Adipose tissue (tissue), 3 donors: ENCODE results near the gene SUSD3. TPM values are rescaled to one million over a fixed set of nuclear protein-coding genes. Genes with fewer than 3 reads are reported as not detected.

Experiments used
- H3K27ac ChIP-seq: one replicate; pipeline ENCODE4 v1.5.1; 2013; ENCODE audit warnings: low read depth, low read length
- WGBS, 3 donors: extraction: QIAGEN DNeasy Blood & Tissue Kit; methylation state at CpG; one replicate each; pipeline ENCODE4 v1.1.7; 2013; 5-methylcytosine and 5-hydroxymethylcytosine counted together
- polyA plus RNA-seq, 3 donors: library from polyadenylated mRNA; stranded (reverse); fragments of 200-250 nt; gene quantifications; one replicate each; pipeline ENCODE4 v1.2.3, GENCODE V29; 2013
- donor health status: healthy with polysubstance abuse.
- donor health status: Bipolar disorder and iron deficiency.
- donor health status: healthy.

SUSD3 gene
- polyA plus RNA-seq, 3 donors: 0.93 to 4.8 (median 2.5) TPM

DNA sequence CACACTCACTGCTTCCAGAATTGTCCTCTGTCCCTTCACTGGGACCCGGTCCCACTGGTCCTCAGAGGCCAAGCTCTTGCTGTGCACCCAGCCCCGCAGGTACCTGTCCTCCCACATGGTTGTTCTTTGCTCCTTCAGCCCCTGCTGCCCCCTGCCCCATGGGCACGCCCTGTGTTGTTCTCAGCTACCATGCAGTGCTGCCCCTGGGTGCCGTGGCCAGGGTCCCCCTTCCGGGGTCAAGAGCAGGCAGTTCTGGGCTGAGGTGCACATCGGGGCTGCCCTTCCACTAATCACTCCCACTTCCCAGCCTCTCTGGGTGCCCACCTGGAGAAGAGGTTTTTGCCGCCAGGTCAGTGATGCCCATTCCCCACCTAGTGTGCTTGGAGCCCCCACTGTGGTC is 31.9 kb upstream of the SUSD3 start:
- H3K27ac ChIP-seq: no peak overlapping the region
- 92 to 94% (median 94%) methylated on average over 7 of the region's 7 CpGs for WGBS, 3 donors

DNA sequence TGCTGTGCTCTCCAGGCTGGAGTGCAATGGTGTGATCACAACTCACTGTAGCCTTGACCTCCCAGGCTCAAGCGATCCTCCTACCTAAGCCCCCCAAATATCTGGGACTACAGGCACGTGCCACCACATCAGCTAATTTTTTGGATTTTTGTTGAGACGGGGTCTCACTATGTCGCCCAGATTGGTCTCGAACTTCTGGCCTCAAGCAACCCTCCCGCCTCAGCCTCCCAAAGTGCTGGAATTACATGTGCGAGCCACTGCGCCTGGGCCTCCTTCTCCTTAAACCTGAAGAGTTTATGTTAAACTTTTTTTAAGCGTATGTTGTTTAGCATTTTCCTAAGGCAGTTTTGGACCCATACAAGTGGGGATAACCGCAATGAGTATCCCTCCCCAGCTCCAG is 30.8 kb upstream of the SUSD3 start:
- WGBS, 3 donors: 94 to 96% (median 95%) methylated on average over 10 of the region's 10 CpGs
- H3K27ac ChIP-seq: no peak overlapping the region

DNA sequence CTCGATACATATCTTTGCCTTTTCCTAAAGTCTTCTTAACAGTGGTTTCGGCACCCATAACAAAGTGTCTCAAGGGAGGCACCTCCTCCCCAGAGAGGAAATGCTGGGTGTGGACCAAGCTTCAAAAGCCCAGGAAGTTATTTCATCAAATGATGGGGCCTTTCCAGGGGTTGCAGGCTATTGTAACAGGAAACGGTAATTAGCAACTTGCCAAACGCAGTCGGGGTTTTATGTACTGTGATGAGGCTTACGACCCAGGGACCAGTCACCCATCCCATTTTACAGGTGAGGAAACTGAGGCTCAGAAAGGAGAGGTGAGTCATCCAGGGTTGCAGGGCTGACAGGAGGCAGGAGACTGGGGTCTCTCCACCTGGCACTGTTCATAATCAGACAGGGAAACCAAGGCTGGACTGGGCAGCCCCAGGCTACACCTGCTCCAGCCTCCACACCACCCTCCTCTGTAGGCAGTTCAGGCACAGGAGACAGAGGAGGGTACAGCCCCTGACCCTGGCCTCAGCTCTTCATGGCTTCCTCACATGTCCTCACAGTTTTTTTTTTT is 30.0 kb upstream of the SUSD3 start:
- WGBS, 3 donors: 23 to 53% (median 25%) methylated on average over 6 of the region's 6 CpGs

DNA sequence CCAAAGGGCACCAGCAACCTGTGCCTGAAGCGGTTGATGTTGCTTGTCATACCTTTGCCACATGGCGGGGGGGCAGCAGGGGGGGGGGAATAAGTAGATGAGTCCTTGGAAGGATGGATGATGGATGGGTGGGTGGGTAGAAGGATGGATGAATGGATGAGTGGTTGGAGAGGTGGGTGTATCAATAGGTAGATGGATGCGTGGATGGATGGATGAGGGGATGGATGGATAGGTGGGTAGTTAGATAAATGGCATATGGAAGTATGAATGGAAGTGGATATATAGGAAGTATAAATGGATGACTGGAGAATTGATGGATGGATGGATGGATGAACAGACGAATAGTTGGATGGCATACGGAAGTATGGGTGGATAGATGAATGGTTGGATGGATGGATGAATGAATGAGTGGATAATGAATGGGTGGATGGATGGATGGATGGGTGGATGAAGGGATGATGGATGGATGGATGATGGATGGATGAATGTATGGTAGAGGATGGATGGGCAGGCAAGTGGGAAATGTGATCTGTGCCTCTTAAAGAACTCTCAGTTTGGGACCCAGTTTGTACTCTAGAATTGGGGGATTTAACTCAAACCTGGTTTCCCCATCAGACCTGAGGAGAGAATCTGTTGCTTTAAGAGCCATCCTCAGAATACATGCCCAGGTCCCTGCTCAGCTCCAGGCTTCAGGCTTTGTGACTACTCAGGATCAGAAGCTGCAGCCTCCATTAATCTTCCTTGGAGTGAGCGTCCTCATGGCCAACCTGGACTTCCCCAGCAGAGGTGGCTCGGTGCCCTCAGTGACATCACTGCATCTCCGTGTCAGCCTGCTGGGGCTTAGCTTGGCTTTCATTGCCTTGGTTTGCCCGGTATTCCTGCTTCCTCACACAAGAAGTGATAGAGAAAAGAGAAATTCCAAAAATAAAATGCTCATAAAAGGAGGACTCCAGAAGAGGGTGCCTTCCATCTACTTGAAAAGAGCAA is 27.6 kb upstream of the SUSD3 start:
- WGBS, 3 donors: 74 to 81% (median 78%) methylated on average over 9 of the region's 9 CpGs
- no peak overlapping the region for H3K27ac ChIP-seq

More for the DNA sequence above, 30.0 kb upstream of the SUSD3 start:
- H3K27ac ChIP-seq: no peak overlapping the region

DNA sequence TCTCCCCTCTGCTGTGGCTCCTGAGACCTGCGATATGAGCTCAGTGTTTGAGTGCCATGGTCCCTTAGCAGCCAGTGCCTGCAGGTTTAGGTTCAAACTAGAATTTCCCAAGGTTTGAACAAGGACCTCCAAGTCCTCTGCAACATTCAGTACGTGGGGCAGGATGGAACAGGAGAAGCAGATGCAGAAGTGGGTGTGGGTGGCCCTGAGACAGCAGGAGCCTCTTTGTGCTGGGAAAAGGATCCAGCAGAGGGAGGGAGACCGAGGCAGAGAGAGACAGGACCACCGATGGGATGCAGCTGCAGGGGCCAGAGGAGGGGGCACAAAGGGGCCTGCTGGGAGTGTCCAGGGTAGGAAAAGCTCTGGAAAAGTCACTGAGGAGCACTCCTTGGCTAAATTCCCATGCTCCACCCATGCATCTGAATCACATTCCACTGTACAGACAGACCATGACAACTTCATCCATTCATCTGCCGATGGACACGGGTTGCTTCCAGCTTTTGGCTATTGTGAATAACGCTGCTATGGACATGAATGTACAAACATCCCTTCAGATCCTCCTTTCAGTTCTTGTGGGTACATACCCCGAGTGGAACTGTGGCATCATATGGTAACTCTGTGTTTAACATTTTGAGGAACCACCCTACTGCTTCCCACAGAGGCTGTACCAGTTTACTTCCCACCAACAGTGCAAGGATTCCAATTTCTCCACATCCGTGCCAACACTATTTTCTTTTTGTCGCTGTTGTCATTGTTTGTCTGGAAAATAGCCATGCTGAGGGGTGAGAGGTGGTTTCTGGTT is 26.7 kb upstream of the SUSD3 start:
- WGBS, 3 donors: 49 to 73% (median 50%) methylated on average over 10 of the region's 10 CpGs
- H3K27ac ChIP-seq: no peak overlapping the region

DNA sequence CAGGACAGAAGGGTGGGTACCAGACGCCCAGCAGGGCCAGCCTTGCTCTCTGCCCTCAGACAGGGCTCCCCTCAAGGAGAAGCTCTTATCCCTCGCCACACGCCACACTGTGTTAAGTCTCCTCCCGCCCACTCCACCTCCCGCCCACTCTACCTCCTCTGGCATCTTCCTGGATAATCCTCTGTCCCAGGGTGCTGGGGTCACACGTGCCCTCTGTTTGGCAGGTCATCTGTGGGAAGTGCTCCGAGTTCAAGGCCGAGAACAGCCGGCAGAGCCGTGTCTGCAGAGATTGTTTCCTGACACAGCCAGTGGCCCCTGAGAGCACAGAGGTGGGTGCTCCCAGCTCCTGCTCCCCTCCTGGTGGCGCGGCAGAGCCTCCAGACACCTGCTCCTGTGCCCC is 26.0 kb upstream of the SUSD3 start:
- 75 to 88% (median 85%) methylated on average over 12 of the region's 12 CpGs for WGBS, 3 donors
- no peak overlapping the region for H3K27ac ChIP-seq

DNA sequence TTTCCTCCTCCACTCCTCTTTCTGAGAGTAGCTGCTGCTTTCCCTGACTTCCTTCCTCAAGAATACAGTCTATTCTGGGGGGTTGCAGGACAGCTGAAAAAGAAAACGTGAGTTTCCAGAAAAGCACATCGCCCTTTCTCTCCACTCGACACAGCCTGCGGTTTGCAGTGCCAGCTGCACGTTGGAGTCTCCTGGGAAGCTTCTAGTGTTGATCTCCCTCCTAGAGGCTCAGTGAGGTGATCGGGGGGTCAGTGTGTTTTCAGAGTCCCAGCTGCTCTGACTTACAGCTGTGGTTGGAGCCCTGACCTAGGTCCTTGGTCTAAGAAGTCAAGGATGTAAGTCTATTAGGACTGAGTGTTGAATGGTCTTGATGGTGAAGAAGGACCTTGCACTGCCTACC is 25.0 kb upstream of the SUSD3 start:
- WGBS, 3 donors: 44 to 57% (median 53%) methylated on average over 6 of the region's 6 CpGs
- H3K27ac ChIP-seq: no peak overlapping the region

DNA sequence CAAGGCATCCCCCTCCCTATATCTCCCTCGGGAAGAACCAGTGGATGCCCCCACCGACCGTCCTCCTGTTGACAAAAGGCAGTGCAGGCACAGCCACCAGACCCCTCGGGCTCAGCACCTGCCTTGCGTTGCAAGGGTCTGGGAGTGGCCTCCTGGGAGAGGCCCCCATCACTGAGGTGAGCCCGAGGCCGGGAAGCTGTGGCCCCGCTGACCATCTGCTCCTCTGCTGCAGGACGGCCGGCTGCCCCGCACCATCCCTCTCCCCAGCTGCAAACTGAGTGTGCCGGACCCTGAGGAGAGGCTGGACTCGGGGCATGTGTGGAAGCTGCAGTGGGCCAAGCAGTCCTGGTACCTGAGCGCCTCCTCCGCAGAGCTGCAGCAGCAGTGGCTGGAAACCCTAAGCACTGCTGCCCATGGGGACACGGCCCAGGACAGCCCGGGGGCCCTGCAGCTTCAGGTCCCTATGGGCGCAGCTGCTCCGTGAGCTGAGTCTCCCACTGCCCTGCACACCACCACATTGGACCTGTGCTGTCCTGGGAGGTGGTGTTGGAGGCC is 23.3 kb upstream of the SUSD3 start:
- WGBS, 3 donors: 83 to 91% (median 90%) methylated on average over 19 of the region's 19 CpGs

DNA sequence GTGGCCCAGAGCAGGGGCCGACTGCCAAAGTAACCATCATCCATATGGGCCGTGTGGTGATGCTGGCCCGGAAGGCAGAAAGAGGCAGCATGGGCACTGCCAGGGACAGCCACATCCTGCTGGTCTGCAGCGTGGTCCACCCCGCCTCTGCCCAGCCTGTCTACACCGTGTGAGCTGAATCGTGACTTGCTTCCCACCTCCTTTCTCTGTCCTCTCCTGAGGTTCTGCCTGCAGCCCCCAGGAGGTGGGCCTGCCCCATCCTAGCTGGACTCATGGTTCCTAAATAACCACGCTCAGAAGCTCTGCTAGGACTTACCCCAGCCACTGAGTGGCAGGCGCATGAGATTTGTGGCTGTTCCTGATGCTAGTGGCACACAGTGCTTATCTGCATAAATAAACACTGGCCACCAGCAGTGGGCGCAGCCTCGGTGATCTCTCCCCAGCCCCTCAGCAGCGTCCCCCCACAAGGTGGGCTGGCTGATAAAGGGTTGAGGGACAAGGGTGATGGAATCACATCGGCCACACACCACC is 22.6 kb upstream of the SUSD3 start:
- WGBS, 3 donors: 78 to 85% (median 81%) methylated on average over 13 of the region's 13 CpGs
- H3K27ac ChIP-seq: no peak overlapping the region

More for the DNA sequence above, 23.3 kb upstream of the SUSD3 start:
- no peak overlapping the region for H3K27ac ChIP-seq

DNA sequence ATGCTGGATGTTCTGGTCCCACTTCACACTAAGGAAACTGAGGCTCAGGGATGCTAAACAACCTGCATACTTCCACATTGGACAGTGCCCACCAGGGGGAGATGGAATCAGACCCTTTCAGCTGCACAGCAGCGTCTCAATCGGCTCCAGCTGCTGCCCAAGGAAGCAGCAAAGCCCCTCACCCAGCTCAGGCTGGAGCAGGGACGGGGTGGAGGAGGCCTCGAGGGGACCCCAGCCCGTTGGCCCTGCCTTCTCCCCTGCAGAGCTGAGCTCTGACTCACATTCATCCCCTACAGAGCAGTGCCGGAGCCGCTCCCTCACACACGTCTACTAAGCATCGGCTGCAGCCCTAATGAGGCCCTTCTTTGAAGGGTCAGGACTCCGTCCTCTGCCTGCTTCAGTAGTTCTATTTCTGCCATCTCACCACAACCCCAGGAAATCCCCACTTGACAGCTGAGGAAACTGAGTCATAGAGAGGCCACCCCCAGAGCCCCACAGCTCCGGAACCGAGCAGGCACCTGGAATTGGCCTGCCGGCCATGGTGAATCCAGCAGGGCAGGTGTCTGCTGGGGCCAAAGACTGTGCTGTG is 21.5 kb upstream of the SUSD3 start:
- 69 to 77% (median 72%) methylated on average over 13 of the region's 13 CpGs for WGBS, 3 donors
- no peak overlapping the region for H3K27ac ChIP-seq

DNA sequence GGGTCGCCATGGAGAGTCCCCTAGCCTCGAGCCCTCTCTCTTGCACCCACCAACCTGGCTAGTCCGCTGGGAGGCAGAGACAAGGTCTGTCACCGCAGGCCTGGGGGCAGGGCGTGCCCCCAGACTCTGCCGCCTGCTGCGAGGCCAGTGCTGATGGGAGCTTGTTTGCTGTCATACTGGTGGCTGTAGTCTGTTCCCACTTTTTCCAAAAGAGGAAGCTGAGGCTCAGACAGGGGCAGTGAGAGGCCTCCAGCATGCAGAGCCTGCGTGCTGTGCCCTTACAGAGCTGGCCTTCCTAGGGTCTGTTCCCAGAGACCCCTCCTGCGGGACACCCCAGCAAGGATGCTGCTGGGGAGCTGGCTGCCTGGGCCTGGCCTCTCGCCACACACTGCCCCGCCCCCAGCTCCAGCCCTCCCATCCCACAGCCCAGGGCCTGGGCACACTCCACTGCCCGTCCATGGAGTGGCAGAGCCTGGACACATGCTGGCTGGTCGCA is 21.0 kb upstream of the SUSD3 start:
- no peak overlapping the region for H3K27ac ChIP-seq
- 65 to 78% (median 68%) methylated on average over 13 of the region's 13 CpGs for WGBS, 3 donors

DNA sequence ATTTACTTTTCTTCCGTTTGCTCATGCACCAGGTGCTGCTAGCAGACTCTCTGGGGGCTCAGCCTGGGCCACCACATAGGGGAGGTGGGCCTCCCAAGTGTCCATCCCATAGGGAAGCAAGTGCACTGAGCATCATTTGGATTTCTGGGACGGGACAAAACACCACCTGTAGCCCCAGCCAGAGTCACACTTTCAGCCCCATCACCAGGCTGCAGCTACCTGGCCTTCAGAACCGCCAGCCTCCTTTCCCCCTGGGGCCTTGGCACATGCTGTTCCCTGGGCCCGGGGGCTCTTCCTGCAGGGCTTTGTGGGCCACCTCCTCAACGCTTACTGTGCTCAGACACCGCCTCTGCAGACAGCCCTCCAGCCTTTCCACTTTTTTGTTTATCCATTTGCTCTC is 19.6 kb upstream of the SUSD3 start:
- WGBS, 3 donors: 79 to 89% (median 85%) methylated on average over 6 of the region's 6 CpGs
- no peak overlapping the region for H3K27ac ChIP-seq

DNA sequence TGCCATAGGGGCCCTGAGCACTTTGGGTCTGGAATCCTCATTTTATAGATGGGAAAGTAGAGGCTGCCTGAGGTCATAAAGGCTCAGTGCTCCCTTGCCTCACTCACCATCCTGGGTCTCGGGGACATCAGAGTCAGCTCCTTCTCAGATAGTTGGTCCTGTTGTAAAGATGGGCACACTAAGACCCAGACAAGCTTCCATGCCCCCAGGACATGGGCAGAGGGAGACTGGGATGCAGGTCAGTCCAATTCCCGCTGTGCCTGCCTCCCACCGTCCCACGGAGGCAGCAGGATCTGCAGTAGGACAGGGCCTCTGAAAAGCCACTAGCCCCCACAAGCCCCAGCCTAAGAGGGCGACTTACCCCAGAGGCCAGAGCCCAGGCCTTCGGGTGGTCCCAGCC is 19.0 kb upstream of the SUSD3 start:
- WGBS, 3 donors: 78 to 93% (median 87%) methylated on average over 6 of the region's 6 CpGs
- no peak overlapping the region for H3K27ac ChIP-seq

DNA sequence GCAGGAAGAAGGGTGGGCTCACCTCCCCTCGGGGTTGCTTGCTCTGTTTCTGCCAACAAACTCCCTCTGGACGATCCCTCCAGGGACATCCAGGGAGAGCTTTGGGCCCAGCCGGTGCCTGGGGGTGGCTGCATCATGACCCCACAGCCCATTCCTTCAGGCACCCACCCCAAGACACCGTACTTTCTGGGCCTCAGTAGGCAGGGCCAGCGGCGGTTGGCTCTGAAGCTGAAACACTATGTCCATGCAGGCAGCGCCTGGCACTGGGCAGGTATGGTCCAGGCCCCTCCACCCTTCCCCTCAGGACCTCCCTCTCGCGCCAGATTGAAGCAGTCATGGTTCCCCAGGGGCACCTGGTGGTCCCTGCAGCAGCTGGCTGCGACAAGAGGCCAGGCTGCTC is 18.5 kb upstream of the SUSD3 start:
- 78 to 88% (median 83%) methylated on average over 10 of the region's 10 CpGs for WGBS, 3 donors
- H3K27ac ChIP-seq: no peak overlapping the region

DNA sequence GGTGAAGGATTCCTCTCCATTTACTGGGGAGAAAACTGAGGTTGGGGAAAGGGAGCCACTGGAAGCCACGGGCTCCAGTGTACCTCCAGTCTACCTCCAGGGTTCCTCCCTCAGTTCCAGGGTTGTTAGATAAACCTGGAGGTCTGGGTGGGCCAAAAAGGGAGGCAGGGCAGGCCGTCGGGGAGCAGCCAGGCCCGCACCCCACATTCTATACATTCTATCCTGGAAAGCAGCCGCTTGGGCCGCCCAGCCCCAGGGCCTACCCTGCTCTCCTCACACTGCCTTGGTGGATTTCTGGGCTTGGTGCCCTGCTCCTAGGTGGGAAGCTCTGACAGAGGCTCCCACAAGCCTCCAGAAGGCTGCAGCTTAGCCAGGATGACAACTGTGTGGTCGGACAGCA is 18.1 kb upstream of the SUSD3 start:
- no peak overlapping the region for H3K27ac ChIP-seq
- WGBS, 3 donors: 90 to 96% (median 91%) methylated on average over 7 of the region's 7 CpGs

DNA sequence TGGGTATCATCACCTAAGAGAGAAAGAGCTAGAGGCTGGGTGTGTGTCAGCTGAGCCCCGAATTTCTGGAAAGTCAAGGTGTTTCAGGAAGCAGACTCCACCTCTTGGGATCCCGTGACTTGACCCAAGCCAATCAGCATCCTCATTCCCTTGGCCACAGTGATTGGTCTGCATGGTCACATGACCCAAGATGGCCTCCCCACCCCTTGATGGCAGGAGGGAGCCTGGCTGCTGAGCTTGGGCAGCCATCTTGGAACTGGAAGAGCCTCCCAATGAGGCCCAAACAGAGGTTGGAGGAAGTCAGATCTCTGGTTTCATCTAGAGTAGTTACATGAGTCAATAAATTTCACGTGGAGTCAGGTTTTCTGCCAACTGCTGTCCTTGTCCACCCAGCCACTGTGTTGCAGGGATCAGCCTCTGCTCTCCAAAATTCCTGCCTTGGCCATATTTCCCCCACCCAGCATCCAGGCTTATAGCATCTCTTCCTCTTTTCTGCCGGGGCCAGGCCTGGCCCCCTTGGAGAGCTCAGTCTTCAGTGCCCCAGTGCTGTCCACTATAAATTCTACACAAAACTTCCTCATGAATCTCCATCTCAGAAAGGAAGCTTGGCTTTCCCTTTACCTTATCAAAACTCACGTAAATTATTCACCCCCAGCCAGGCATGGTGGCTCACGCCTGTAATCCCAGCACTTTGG is 17.2 kb upstream of the SUSD3 start:
- H3K27ac ChIP-seq: no peak overlapping the region
- WGBS, 3 donors: 81 to 86% (median 85%) methylated on average over 6 of the region's 6 CpGs

DNA sequence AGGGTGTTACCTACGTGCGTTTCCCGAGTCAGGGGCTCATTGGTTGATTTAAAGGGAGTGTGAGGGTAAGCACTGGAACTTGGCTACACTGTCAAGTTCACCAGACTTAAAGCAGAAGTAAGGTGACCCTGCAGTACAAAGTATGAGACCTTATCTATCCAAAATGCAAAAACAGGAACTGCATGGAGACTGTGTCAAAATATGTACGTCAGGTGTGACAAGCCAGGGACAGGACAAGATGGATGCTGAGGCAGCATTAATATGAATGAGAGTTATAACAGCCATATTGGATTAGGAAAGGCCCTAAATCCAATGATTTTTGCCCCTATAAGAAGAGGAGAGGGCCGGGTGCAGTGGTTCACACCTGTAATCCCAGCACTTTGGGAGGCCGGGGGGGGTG is 15.4 kb upstream of the SUSD3 start:
- 76 to 86% (median 85%) methylated on average over 6 of the region's 6 CpGs for WGBS, 3 donors
- H3K27ac ChIP-seq: no peak overlapping the region
